Esophagus muscularis mucosa (tissue), 4 donors: ENCODE measurements around the gene TPM2.

Experiments
- EP300 ChIP-seq: sonication (generic); formaldehyde crosslinking; IDR thresholded peaks from one replicate; pipeline ENCODE4 v1.6.1; 2017; ENCODE audit warnings: antibody characterized with exemption
- POLR2A ChIP-seq: fragments of 450-650 bp; IDR thresholded peaks from one replicate; pipeline ENCODE4 v1.6.1; 2017; ENCODE audit warnings: antibody characterized with exemption, moderate library complexity, mild to moderate bottlenecking, low read depth
- TF ChIP-seq, protein P1 (sequence below), 3 experiments: fragments of 200-600 bp in 2 of 3; fragments of 450-650 bp in 1 of 3; sonication (generic) in 2 of 3; IDR thresholded peaks; one replicate each; pipeline ENCODE4 v1.5.1; 2017 to 2019; ENCODE audit warnings: antibody characterized with exemption in 3 of 3, mild to moderate bottlenecking in 2 of 3, moderate library complexity in 1 of 3

DNA sequence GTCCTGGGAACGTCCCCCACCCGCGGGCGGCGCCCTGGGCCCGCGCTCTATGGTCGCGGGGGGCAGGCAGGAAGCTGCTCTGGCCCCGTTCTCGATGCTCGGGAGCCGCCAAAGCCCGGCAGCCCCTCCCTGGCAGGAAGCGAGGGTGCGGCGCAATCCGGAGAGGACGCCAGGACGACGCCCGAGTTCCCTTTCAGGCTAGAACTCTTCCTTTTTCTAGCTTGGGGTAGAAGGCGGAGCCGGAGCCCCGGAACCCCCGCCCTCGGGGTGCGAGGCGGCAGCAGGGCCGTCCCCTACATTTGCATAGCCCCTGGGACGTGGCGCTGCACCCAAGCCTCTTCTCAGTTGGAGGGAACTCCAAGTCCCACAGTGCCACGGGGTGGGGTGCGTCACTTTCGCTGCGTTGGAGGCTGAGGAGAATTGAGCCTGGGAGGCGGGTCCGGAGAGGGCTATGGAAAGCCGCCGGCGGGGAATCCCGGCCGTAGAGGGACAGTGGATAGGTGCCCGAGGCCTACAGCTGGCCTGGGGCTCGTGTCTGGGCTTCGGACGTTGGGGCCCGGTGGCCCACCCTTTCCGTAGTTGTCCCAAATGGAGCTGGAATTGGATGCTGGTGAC lies 42.6 kb upstream of the TPM2 start, which contains the start of the genes CREB3 and TLN1:
- TF ChIP-seq POLR2A, result peak; percentile 53
- TF ChIP-seq, protein P1, sequence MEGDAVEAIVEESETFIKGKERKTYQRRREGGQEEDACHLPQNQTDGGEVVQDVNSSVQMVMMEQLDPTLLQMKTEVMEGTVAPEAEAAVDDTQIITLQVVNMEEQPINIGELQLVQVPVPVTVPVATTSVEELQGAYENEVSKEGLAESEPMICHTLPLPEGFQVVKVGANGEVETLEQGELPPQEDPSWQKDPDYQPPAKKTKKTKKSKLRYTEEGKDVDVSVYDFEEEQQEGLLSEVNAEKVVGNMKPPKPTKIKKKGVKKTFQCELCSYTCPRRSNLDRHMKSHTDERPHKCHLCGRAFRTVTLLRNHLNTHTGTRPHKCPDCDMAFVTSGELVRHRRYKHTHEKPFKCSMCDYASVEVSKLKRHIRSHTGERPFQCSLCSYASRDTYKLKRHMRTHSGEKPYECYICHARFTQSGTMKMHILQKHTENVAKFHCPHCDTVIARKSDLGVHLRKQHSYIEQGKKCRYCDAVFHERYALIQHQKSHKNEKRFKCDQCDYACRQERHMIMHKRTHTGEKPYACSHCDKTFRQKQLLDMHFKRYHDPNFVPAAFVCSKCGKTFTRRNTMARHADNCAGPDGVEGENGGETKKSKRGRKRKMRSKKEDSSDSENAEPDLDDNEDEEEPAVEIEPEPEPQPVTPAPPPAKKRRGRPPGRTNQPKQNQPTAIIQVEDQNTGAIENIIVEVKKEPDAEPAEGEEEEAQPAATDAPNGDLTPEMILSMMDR (IDR thresholded peaks at IDR 0.05), result peak in 1 of 3 experiments; percentile 7
- TF ChIP-seq EP300, result peak; percentile 12
